HG02852 (cell line): ENCODE results near the gene ZFC3H1.
"Not testable (repeated sequence)": the region's sequence is repeated elsewhere in the genome, so short reads cannot be mapped to it uniquely, and the experiment has no call there.

Source experiments
- ATAC-seq: cut with Tn5 transposase; IDR thresholded peaks from one replicate; pipeline ENCODE4 v1.9.1; 2021; ENCODE audit warnings: mild to moderate bottlenecking, moderate library complexity; ENCODE audit not compliant: unreplicated experiment

Gene ZFC3H1

GRCh38 chr12:71582925-71583324 is 80.7 kb downstream of the ZFC3H1 start:
- no peak for ATAC-seq

DNA sequence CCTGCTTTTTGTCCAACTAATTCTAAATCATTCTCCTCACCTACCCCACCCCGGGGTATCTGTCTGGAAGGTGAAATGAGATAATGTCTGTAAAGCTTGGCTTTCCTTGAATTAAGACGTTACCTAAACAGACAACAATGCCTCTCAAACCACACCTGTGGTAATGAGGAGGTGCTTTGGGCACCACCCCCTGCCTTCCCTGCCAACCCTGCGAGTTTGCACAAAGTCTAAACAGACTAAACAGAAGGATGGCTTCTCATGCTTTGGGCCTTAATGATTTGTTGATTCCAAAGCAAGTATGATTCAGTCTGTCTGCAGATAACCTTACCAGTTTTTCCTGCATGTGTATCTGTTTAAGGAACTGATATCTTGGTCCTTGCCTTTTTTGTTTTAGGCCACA is 82.4 kb downstream of the ZFC3H1 start:
- no peak for ATAC-seq

GRCh38 chr12:71578694-71579258 is 84.9 kb downstream of the ZFC3H1 start:
- ATAC-seq, result no peak

- no peak for ATAC-seq
Observed at GRCh38 chr12:71576496-71576895, 87.2 kb downstream of the ZFC3H1 start.

DNA sequence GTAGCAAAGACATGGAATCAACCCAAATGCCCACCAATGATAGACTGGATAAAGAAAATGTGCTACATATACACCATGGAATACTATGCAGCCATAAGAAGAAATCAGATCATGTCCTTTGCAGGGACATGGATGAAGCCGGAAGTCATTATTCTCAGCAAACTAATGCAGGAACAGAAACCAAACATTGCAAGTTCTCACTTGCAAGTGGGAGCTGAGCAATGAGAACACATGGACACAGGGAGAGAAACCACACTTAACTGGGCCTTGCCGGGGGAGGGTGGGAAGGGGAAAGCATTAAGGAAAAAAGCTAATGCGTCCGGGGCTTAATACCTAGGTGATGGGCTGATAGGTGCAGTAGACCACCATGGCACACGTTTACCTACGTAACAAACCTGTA is 93.8 kb downstream of the ZFC3H1 start:
- ATAC-seq, result not testable (repeated sequence)

DNA sequence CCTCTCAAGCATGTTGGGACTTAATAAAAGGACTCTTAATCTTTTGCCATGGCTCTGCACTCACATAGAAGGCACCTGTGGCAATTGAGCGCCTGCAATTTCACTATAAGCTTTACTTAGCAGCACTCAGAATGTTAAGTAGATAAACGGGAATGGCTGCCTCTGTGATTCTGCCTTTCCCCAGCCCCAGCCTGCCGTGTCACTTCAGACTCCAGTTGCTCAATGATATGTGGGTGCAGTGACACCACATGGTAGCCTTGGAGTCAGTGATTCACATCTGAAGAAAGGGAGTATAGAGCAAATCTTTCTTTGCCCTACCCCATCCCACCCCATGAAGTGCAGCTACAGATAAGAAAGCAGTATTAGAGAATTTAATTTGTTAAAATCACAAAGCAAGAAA is 96.1 kb downstream of the ZFC3H1 start:
- ATAC-seq, result no peak

DNA sequence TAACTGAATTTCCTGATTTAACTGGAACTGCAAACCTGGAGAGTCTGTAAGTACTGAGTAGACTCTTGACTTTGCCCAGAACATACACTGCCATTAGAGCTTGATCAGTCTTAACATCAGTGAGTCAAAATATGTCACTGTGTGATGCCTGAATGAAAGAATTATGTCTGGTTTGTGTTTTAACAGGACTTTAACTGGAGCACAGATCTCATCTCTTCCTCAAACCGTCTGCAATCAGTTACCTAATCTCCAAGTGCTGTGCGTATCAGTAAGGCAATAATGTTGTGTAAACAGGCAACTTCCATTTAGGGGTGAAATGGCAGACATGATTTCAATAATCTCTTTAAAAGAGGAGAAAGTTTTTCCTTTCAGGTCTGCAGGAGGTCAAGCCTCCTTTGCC is 97.0 kb downstream of the ZFC3H1 start:
- no peak for ATAC-seq

GRCh38 chr12:71565535-71565934 is 98.1 kb downstream of the ZFC3H1 start:
- no peak for ATAC-seq

DNA sequence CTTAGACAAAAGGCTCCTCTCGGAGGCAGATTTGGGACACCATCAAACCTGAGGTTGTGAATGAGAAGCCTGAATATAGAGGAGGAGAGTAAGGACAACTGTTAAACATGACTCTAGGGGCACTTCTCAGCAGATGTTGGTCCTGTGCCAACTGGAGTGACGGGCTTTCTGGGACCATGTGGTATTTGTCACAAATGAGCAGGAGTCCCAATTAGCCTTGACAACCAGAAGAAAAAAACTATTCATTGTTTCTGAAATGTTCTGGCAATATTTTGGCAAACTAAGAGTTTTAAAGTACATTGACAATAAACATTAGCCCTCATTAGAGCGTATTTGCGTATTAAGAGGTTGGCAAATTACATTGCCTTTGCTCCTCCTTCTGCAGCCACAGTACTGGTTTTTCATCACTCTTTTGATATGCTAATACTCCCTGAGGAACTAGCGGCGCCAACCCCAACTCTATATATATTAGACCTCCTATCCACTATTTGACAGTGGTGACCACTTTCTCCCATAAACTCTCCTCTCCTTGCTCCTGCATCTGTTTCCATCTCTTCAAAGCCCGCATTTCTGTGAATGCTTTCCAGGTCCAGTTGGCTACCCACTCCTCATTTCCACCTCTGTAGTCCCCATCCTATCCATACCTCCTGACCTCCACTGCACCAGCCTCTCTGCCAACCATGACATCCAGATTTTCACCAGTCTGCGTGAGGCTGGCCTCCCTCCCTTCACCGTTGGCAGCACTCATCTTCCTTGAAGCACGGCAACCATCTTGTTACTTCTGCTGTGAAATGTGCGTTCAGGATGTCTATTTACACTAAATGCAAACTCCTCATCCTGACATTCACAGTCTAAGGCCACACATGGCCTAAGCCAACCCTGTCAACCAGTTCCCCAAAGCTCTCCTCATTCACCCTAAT is 100.7 kb downstream of the ZFC3H1 start:
- ATAC-seq, result no peak
